HepG2 (cell line): Measurements from ENCODE around the gene FOXN3. TPM values are rescaled to one million over a fixed set of nuclear protein-coding genes. Genes with fewer than 3 reads are reported as not detected.

ENCODE experiments used
- E2F1 ChIP-seq: sonication (generic); formaldehyde crosslinking; IDR thresholded peaks from 2 replicates; pipeline ENCODE4 v1.5.0; 2020; ENCODE audit warnings: missing genetic modification reagents
- FOXK1 ChIP-seq: sonication (generic); formaldehyde crosslinking; IDR thresholded peaks from 2 replicates; pipeline ENCODE4 v1.4.0; 2020; ENCODE audit warnings: low read depth, missing genetic modification reagents, borderline replicate concordance
- HNF4G ChIP-seq, 2 experiments: sonication (generic) in 1 of 2; formaldehyde crosslinking in 1 of 2; IDR thresholded peaks; 2 replicates each; pipeline versions ENCODE4 v1.4.0 to v1.6.1; 2011 to 2020; ENCODE audit warnings: borderline replicate concordance in 2 of 2, low read depth in 2 of 2, mild to moderate bottlenecking in 2 of 2, low read length in 1 of 2, missing genetic modification reagents in 1 of 2, moderate library complexity in 1 of 2
- ISL2 ChIP-seq: sonication (generic); formaldehyde crosslinking; IDR thresholded peaks from 2 replicates; pipeline ENCODE4 v1.5.0; 2020; ENCODE audit warnings: missing genetic modification reagents
- MBD4 ChIP-seq: IDR thresholded peaks from 2 replicates; pipeline ENCODE4 v1.6.1; 2012; ENCODE audit warnings: low read length, inconsistent platforms, borderline replicate concordance
- MEF2D ChIP-seq: sonication (generic); formaldehyde crosslinking; IDR thresholded peaks from 2 replicates; pipeline ENCODE4 v1.5.1; 2020; ENCODE audit warnings: mild to moderate bottlenecking, missing genetic modification reagents
- MTF2 ChIP-seq: sonication (generic); formaldehyde crosslinking; IDR thresholded peaks from 2 replicates; pipeline ENCODE4 v1.5.0; 2020; ENCODE audit warnings: missing genetic modification reagents, borderline replicate concordance
- NR1H2 ChIP-seq: sonication (generic); formaldehyde crosslinking; IDR thresholded peaks from 2 replicates; pipeline ENCODE4 v1.8.1; 2022; ENCODE audit warnings: low read depth, missing genetic modification reagents, borderline replicate concordance
- POGK ChIP-seq: sonication (generic); formaldehyde crosslinking; conservative IDR thresholded peaks from 2 replicates; pipeline ENCODE4 v1.8.0; 2022; ENCODE audit warnings: mild to moderate bottlenecking, moderate library complexity, missing genetic modification reagents
- POLR2A ChIP-seq, 2 experiments: IDR thresholded peaks; 2 replicates each; pipeline ENCODE4 v1.6.1; 2011; ENCODE audit warnings: low read depth in 2 of 2, low read length in 2 of 2, mild to moderate bottlenecking in 1 of 2, moderate library complexity in 1 of 2; ENCODE audit not compliant: insufficient read depth in 1 of 2
- POLR2G ChIP-seq: fragments of 200-400 bp; formaldehyde crosslinking; IDR thresholded peaks from 2 replicates; pipeline ENCODE4 v1.6.1; 2018; ENCODE audit warnings: mild to moderate bottlenecking, low read depth, low read length, moderate library complexity
- RNF2 ChIP-seq: fragments of 450-650 bp; conservative IDR thresholded peaks from 2 replicates; pipeline ENCODE4 v1.6.1; 2016; ENCODE audit warnings: low read depth
- SNRNP70 ChIP-seq: fragments of 200-400 bp; formaldehyde crosslinking; IDR thresholded peaks from 2 replicates; pipeline ENCODE4 v1.6.1; 2017; ENCODE audit warnings: mild to moderate bottlenecking, low read depth, low read length, moderate library complexity
- THAP8 ChIP-seq: sonication (generic); formaldehyde crosslinking; IDR thresholded peaks from 2 replicates; pipeline ENCODE4 v1.5.1; 2020; ENCODE audit warnings: missing genetic modification reagents, mild to moderate bottlenecking, borderline replicate concordance
- TSC22D2 ChIP-seq: sonication (generic); formaldehyde crosslinking; IDR thresholded peaks from 2 replicates; pipeline ENCODE4 v1.5.1; 2020; ENCODE audit warnings: missing genetic modification reagents, mild to moderate bottlenecking, borderline replicate concordance
- ZFP36L1 ChIP-seq: sonication (generic); formaldehyde crosslinking; IDR thresholded peaks from 2 replicates; pipeline ENCODE4 v1.8.0; 2022; ENCODE audit warnings: mild to moderate bottlenecking, missing genetic modification reagents, moderate library complexity
- ZFX ChIP-seq: sonication (generic); formaldehyde crosslinking; IDR thresholded peaks from 2 replicates; pipeline ENCODE4 v1.4.0; 2020; ENCODE audit warnings: mild to moderate bottlenecking, low read depth, missing genetic modification reagents, moderate library complexity
- ZKSCAN5 ChIP-seq: sonication (generic); formaldehyde crosslinking; IDR thresholded peaks from 2 replicates; pipeline ENCODE4 v1.5.1; 2020; ENCODE audit warnings: mild to moderate bottlenecking, missing genetic modification reagents
- ZNF343 ChIP-seq: sonication (generic); formaldehyde crosslinking; IDR thresholded peaks from 2 replicates; pipeline ENCODE4 v1.4.0; 2020; ENCODE audit warnings: mild to moderate bottlenecking, missing genetic modification reagents
- ZNF510 ChIP-seq: sonication (generic); formaldehyde crosslinking; IDR thresholded peaks from 2 replicates; pipeline ENCODE4 v1.4.0; 2020; ENCODE audit warnings: low read depth, mild to moderate bottlenecking, missing genetic modification reagents
- ZNF609 ChIP-seq: sonication (generic); formaldehyde crosslinking; IDR thresholded peaks from 2 replicates; pipeline ENCODE4 v1.4.0; 2020; ENCODE audit warnings: mild to moderate bottlenecking, missing genetic modification reagents, borderline replicate concordance
- ZNF619 ChIP-seq: sonication (generic); formaldehyde crosslinking; IDR thresholded peaks from 2 replicates; pipeline ENCODE4 v1.4.0; 2020; ENCODE audit warnings: mild to moderate bottlenecking, missing genetic modification reagents
- ZNF879 ChIP-seq: sonication (generic); formaldehyde crosslinking; IDR thresholded peaks from 2 replicates; pipeline ENCODE4 v1.8.1; 2023; ENCODE audit warnings: missing genetic modification reagents
- polyA plus RNA-seq, 8 experiments: library from polyadenylated mRNA; depleted of rRNA in 3 of 8; stranded (reverse) in 7 of 8; unstranded in 1 of 8; fragments of >200 nt; fragmentation: Illumina TruSeq in 4 of 8; extraction: Trizol in 4 of 8; gene quantifications; 2 replicates each; pipeline versions ENCODE4 v1.2.1 to v1.2.3, GENCODE V29; 2011 to 2016; ENCODE audit warnings: low read depth in 4 of 8, missing spikeins in 1 of 8, mixed read lengths in 1 of 8; ENCODE audit not compliant: insufficient read depth in 1 of 8
- total RNA-seq, 5 experiments: library from RNA; depleted of rRNA; stranded (reverse); fragments of >200 nt; fragmentation: Illumina TruSeq; extraction: Trizol; gene quantifications; 2 replicates each; pipeline ENCODE4 v1.2.3, GENCODE V29; 2016; ENCODE audit warnings: low read depth in 1 of 5

The FOXN3 gene
- total and polyA plus RNA-seq, 2 of the 13 experiments (the other 11 are each of a cell fraction or from before 2014, with no cell fraction given): 32.4 to 70.2 TPM

GRCh38 chr14:89391123-89391522 is 25.9 kb downstream of the FOXN3 start (continued):
- no peak for TF ChIP-seq ZNF510 (CRISPR knock-in tag)
- TF ChIP-seq THAP8 (CRISPR knock-in tag): no peak
- TF ChIP-seq ISL2: peak; percentile 80
- TF ChIP-seq TSC22D2 (CRISPR knock-in tag): no peak
- no peak for TF ChIP-seq ZNF343 (CRISPR knock-in tag)
- TF ChIP-seq ZNF619 (CRISPR knock-in tag): no peak
- no peak for TF ChIP-seq POGK (CRISPR knock-in tag)
- TF ChIP-seq NR1H2 (CRISPR knock-in tag): no peak
- no peak for TF ChIP-seq ZKSCAN5 (CRISPR knock-in tag)
- TF ChIP-seq ZFX (CRISPR knock-in tag): no peak
- 0 out of 2 replicates have a peak, but pooled peaks have one; percentile 39 for TF ChIP-seq ZFP36L1
- peak; percentile 78 for TF ChIP-seq MEF2D (CRISPR knock-in tag)
- peak; percentile 4; the same call in 1 of the 2 replicates for TF ChIP-seq HNF4G (IDR thresholded peaks at IDR 0.05; ENCODE audit: borderline replicate concordance, low read depth, low read length)
- no peak for TF ChIP-seq HNF4G (CRISPR knock-in tag; IDR thresholded peaks at IDR 0.05; ENCODE audit: borderline replicate concordance, low read depth)
- no peak for TF ChIP-seq MBD4
- TF ChIP-seq MTF2: no peak
- TF ChIP-seq RNF2: no peak
- TF ChIP-seq SNRNP70: no peak
- no peak for TF ChIP-seq POLR2A (IDR thresholded peaks at IDR 0.05; ENCODE audit: insufficient read depth in 1 of 2, low read depth in 2 of 2, low read length in 2 of 2)
- no peak for TF ChIP-seq ZNF879 (CRISPR knock-in tag)
- peak; percentile 35; the same call in 1 of the 2 replicates for TF ChIP-seq POLR2G
- TF ChIP-seq FOXK1 (CRISPR knock-in tag): peak; percentile 62; the same call in 1 of the 2 replicates
- no peak for TF ChIP-seq E2F1 (CRISPR knock-in tag)
- peak; percentile 49; the same call in 1 of the 2 replicates for TF ChIP-seq ZNF609 (CRISPR knock-in tag)
